ENCODE measurements around the gene LRP1.

DNA sequence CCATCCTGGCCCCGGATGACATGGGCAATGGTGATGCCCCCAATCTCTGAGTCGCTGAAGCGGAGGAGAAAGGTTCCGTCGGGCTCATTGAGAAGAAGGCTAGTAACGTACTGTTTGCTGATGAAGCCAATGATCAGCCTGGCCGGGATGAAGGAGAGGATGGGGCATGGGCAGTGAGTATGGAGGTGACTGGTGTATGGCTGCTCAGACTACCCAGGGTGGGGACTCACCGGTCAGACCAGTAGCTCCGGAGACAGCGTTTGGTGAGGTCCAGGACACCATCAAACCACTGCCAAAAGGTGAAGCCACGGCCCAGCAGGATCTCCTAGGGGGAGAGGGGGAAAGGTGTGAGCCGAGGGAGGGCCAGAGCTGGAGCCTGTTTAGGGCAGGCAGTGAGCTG is 28.5 kb upstream of the LRP1 start:
- TF ChIP-seq POLR2AphosphoS5 (IDR thresholded peaks at IDR 0.05; ENCODE audit: borderline replicate concordance, low read depth, low read length) (no peak), EZH2 (IDR thresholded peaks at IDR 0.05) (no peak), FOXP2 (optimal IDR thresholded peaks at IDR 0.05; ENCODE audit: control extremely low read depth, extremely low read length, insufficient read depth) (no peak)

Measured in SK-N-MC (cell line).